NCI-H82 treated with DMSO at 0.1 percent for 48 hours (cell line): ENCODE results near the gene SLC44A5.

ENCODE experiments used
- DNase-seq: peaks from one replicate; lab custom pipeline; 2025; ENCODE audit not compliant: unreplicated experiment; lab: John Stamatoyannopoulos, UW

The SLC44A5 gene

DNA sequence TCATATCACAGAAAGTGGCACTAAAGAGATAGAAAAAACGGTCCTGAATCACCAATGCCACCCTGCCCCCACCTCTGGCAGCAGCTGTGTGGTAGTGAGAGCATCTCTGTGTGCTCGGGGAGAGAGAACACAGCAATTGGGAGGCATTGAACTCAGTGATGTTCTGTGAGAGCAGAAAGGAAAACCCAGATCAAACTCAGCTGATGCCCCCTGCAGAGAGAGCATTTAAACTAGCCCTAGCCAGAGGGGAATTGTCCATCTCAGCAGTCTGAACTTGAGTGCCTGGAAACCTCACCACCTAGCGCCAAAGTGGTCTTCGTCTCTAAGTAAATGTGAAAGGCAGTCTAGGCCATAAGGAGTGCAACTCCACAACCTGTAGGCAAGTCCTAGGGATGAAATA, 21.3 kb downstream of the SLC44A5 start:
- DNase-seq: no peak

DNA sequence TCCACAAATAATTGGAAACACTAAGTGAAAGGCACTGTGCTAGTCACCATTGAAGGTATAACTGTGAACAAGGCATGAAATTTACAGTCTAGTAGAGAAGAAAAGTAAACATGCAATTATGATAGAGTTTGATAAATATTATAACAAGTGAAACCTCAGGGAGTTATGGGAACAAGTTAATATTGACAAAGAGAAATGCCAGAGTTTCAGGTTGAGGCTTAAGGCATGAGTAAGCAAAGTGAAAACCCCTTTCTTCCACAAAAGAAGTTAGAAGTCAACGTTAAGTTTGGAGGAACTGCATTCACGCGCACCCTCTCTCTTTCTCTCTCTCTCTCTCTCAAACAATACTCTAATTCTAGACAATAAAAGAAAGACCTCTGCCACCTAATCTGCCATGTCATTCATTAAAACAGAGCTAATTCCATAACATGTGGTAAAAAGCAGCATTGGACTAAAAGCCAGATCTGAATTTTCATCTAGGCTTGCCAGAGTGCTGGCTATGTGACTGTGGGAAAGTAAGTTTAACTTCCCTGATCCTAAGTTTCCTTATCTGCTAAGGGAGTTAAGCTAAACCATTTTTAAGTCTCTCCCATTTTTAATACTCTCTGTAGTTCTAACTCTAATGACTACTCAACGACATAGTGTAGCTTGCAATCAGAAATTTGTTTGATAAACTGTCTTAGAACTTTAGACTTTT, 22.0 kb downstream of the SLC44A5 start:
- DNase-seq: no peak

DNA sequence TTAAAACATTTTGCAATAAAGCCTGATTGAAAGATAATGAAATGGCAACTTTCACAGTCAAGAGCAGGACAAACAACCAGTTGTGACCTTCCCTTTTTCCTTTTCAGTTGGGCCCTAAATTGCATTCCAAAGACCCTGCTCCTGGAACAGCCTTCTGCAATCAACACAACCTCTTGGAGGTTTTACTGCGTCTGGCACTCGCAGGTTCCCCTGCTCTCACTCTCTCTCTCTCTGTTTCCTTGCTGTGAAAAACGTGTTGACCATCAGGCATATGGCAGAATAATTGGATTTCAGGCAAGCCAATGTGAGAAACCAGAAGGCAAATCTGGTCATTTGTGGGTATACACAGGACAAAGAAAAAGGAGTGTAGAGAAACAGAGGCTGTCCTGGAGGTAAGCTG, 23.2 kb downstream of the SLC44A5 start:
- peak; percentile 86 for DNase-seq

DNA sequence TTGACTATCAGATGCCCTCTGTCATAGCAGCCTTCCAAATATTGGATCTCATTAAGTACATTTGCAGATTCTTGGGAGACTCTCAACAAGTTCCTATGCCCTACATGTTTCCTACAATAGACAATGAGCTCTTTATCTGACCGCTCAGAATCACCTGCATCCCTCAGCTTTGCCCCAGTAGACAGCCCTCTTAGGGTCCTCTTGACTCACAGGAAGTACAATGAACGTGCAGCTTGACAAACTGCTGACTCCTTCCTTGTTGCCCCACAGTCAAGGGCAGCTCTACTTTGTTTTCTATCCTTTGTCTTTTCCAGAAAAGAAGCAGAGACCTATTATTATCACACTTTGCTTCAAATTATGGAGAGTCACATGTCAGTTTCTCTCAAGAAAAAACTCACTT, 27.6 kb downstream of the SLC44A5 start:
- DNase-seq: no peak

DNA sequence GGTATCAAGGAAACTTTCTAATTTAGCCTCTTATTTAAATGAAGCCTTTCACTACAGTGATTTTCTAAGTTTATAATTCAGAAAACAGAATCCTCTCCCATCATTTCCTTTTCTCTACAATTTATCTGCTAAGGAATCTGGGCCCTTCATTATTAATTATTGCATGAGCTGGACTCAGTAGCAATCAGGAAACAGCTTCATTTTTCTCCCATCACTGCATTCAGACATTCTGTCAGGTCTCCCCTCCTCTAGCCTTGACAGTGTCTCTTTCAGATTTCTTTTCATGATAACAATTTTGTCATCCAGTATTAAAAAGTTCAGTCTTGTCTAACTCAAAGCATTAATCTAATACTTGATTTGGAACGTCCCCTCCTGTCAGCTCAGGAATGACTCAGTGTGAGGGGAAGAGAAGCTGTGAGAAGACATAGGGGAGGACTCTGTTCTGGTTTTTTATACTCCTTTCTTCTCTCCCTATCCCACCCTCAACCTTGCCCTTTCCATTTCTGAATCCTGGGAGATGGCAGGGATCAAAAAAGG, 28.1 kb downstream of the SLC44A5 start:
- no peak for DNase-seq

DNA sequence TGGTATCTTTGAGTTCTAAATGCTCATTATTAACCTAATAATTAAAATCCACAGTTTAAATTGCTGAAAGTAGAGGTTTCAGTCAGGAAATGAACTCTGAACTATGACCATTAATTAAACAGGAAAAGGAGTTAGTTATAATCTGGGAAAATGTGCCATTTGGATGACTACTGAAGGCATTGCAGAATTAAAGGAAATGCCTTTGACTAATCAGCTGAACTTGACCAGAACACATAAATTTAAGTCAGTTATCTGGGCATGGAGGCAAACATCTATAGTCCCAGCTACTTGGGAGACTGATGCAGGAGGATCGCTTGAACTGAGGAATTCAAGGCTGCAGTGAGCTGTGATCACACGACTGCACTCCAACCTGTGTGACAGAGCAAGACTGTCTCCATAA, 31.9 kb downstream of the SLC44A5 start:
- DNase-seq: no peak

DNA sequence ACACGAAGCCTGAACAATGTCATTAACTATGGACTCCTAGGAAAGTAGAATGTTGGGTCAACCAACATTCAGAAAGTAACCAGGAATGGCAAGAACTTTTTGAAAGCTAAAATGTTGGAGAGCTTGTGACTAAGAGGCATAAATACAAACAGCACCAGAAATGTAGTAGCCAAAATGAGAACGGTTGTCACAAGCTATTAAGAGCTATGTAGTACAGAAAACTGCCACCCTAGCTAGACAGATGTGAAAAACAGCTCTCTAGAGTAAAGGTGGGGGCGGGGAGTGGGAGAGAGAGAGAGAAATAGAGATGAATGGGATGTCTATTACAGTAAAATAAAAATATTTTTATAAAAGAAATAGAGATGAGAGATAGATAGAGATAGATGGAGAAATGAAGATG, 35.1 kb downstream of the SLC44A5 start:
- DNase-seq: no peak

DNA sequence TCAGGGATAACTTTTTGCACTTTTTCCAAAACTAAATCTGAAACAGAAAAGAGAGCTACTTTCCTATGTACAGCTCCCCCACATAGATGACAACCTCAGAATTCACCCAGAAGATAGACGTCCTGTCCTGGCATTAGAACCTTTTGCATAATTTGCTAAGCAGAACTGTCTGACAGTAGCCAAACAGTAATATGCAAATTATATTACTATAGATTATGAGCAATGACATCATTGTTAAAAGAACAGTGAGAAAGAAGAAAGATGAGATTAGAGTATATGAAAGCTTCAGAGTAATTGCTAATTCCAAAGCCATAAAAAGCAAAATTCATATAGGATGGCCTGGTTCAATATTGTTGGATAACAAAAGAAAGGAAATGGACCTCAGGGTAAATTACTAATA, 43.7 kb downstream of the SLC44A5 start:
- DNase-seq: no peak

DNA sequence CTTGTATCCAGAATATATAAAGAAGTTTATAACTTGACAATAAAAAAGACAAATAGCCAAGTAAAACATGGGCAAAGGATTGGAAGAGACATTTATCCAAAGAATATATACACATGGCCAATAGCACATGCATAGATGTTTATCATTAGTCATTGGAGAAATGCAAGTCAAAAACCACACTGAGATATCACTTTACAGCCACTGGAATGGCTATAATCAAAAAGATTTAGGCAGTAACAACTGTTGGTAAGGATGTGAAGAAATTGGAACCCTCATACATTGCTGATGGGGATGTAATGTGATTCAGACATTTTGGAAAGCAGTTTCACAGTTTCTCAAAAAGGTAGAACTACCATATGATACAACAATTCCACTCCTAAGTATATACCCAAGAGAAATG, 51.1 kb downstream of the SLC44A5 start:
- DNase-seq: no peak

DNA sequence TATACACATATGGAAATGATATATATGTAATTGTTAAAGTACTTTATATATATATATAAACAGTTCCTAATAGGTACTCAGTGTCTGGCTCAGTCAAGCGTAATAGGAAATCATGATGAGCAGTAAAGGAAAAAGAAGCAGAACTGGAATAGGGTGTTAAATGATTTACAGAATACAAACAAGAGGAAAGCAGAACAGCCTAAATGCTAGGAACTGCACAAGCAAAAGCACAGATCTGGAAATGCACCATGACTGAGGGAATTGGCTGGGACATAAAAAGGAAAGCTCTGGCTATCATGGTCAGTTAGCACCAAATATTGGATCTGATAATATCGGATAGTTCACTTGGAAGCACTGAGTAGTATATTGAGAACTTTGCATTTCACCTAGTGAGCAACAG, 51.8 kb downstream of the SLC44A5 start:
- no peak for DNase-seq

DNA sequence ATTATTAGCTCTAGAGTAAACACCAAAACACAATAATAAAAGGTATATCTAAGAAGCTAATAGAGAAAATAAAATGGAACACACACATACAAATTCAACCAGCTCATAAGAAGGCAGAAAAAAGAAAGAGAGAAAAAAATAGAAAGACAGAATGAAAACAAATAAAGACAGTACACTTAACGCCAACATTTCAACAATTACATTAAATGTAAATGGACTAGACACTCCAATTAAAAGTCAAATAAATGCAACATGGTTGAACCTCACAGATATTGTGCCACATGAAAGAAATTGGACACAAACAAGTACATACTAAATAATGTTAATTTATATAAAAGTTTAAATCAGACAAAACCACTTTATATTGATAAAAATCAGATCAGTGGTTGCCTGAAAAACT, 56.0 kb downstream of the SLC44A5 start:
- no peak for DNase-seq

DNA sequence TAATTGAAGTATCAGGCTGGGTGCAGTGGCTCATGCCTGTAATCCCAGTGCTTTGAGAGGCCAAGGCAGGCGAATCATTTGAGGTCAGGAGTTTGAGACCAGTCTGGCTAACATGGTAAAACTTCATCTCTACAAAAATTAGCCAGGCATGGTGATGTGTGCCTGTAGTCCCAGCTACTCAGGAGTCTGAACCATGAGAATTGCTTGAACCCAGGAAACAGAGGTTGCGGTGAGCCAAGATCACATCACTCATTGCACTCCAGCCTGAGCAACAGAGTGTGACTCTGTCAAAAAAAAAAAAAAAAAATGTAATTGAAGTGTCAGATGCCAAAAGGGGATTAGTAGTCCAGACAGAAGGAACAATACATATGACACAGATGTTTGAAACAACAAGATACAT, 56.7 kb downstream of the SLC44A5 start:
- DNase-seq: no peak

DNA sequence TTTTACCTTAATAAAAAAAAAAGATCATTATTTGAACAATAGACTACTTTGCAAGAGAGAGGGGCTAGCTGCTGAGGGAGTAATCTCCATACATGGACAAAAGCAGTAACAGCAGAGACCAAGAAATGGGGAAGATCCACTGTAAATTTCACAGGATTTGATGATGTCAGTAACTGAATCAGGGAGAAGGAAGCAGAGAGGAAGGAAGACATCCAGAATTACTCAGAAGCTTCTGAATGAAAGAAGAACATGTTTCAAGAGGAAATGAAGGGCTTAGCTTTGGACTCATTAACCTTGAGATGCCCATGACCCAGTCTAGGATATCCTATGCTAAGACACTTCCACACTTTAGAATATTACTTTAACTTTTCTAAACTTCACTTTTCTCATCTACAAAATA, 60.4 kb downstream of the SLC44A5 start:
- DNase-seq: no peak

DNA sequence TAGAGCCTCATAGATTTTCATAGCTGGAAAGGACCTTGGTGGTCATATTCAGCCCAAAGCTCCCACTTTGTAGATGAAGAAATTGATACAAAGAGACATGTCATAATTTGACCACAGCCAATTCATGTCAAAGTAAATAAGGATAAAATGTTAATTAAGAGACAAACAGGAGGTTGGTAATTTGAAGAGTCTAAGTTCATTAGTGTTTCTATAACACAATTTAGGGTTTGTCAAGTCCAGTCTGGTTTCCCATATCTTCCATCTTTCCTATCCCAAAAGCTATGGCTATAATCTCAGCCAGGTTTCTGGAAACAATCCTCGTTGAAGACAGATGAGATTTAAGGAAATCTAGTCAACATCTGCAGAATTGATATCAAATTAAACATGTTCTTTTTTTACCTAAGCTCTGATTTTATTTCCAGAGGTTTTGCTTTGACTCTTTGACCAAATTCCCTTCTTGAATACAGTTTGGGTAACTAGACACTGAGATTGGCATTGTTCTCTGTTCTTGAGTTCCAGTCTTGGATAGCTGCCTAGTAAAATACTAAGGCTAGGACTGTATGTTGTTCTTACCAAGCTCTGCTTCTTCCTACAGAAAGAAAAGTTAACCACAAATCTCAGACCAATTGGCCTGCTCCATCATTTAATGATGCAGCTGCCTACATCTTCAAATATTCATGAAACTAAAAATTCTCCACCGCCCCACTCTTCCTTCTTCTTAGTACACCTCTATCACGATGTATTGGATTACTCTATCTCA, 62.0 kb downstream of the SLC44A5 start:
- no peak for DNase-seq

DNA sequence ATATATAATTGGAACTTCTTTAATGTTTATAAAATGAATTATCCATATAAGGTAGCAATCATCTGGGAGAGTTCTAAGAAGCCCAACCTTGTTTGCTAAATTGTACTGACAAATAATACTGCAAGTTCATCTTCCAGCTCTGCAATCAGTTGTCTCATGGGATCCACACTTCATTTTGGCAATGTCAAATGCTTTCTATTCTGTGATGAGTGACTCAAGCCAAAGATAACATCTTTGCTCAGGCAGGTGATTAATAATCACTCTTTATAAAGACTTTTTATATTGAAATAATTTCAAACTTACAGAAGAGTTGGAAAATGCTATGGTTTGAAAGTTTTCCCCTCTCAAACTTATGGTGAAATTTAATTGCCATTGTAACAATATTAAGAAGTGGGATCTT, 67.2 kb downstream of the SLC44A5 start:
- no peak for DNase-seq

DNA sequence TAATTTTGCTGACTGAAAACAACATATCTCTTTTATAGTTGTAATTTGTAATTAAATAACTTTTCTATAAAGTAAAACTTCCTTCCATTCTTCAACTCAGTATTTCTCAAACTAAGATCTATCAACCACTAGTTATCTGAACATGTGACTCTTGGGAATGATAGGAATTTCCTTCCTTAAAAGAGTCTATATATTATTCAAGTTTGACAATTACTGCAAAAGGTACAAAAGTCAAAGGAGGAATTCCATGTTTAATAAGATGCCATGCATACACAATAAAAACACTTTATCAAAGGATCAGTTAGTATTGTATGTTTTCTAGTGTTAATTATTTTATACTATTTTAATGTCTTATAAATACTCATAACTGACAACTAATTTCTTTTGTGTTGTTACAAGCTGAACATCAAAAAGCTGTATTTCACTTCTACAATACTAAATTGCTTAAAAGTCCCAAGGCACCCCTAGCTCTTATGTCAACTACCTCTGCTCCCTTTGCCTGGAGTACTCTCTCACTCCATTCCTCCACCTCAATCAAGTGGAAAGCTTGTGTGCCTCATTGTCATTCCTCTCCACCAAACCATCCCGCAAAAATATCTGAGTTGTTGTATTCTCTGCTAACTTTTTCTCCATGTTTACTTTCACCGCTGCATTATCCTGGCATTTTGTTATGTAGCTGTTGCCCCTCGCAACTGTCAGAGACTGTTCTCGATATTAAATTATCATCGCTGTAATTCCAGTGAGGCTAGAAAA, 67.9 kb downstream of the SLC44A5 start:
- DNase-seq: no peak

DNA sequence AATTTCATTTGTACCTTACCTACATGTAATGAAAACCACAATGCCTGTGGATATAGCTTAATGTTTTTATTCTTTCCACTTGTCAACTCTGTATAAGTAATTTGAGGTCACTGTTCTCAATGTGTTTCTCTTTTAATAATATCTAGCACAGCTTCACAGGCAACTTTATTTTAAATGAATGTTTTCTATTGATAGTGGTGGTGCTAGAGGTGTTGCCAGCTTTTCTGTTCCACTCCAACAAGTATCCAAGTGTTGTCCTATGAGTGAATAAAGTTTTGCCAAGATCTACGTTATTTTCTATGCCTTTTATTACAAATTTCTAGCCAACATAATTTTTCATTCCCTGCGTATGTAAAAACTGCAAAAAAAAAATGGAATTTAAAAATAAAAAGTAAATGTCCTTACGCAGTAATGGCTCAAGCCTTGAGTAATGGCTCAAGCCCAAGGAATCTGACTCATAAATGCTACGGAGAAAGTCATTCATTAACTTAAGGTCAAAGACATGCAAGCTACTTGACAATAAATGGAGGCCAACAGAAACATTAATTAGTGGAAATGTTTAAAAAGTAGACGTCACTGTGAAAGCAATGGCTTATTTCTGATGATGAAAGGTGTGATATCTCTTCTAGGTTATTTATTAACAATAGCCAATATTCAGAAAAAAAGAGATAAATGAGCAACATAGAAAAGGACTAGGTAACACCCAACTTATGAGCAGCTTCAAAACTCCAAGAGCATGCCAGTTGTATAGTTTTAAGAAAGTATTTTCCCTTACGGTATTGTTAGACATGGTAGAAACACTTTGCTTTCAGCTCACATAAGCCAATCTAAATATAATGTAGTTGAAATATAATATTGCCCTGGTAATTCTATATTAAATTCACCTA, 71.4 kb downstream of the SLC44A5 start:
- DNase-seq: no peak

DNA sequence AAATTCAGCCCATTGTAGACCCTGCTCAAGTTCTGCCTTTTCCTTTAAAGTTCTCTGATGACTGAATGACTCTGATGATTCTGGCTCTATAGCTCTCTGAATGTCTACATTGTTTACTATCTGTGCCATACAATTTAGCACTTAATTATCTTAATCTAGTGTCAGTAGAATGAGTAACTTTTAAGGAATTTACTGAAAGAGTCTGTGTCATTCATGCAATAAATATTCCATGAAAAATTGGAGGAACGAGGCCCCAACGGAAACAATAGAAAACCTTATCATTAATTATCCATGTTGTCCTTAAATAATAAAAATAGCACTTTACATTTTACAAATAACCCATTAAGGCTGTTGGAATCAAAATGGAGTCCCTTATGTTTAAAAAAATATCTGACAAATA, 77.8 kb downstream of the SLC44A5 start:
- DNase-seq: no peak

DNA sequence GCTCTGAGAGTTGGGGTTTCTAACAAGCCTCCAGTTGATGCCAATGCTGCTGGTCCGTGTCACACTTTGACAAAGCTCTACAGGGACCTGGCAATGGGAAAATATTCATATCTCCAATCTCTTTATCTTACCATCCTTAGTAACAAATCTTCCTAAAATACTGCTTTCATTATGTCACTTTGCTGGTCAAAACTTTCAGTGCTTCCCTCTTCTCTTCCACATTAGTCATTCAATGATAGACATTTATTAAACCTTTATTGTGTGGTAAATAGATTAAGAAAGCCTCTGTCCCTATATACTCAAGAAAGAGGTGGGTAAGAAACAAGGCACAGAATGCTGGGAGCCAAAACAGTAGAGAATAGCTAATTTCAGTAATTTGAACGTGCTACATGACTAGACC, 79.3 kb downstream of the SLC44A5 start:
- no peak for DNase-seq

DNA sequence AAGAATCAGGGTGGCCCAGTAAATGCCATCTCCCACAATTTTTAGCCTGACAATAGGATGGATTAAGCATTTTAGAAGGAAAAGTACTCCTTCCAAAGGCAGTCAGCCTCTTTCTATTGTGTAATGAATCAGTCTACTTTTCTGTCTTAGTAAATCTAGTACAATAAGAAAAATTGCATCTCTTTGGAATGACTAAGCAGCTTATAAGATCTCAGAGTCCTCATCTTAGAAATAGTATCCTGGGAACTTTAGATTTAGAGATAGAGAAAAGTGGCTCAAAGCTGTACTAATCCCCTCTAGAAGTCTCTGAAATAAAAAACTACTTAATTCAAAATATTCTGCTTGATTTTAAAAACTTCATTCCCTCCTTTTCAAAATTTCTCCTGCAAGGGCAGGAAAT, 81.4 kb downstream of the SLC44A5 start:
- no peak for DNase-seq

DNA sequence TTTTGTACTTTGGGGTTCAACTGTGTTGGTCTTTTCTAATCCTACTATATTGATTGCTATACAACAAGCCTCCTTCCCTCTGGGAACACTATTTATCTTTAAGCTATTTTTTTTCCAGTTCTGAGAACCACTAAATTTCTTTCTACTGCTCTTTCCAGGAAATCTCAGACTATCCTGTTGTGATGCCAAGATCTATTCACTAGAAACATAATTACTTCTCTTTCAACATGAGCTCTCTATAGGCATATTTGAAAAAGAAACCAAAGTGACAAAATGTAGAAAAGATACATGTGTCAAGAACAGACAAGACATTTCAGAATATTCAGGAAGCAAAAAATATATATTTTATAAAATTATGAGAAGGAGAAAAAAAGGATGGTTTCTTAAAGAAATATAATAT, 82.9 kb downstream of the SLC44A5 start:
- DNase-seq: no peak
